ENCODE measurements around the gene LRRC3C.

LRRC3C gene

DNA sequence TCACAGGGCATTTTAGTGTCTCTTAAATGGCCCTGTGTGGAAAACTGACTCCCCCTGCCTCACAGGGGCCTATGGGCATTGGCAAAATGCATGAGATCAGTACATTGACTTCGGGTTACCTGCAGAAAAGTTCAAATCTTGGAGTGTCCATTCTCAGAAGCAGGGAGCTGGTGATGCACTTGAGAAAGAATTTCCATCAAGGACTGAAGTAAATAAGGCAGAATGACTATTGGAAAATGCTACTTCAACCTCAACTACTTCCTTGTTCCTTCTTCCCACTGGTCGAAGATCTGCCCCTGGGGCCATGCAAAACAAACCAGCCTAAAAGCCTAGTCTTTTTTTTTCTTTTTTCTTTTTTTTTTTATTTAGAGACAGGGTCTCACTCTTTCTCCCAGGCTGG, 21.5 kb downstream of the LRRC3C start:
- TF ChIP-seq GATA1 (IDR thresholded peaks at IDR 0.05; ENCODE audit: low read depth, low read length) (no peak), POLR2A (IDR thresholded peaks at IDR 0.05; ENCODE audit: low read length) (no peak)
- no peak for DNase-seq

GRCh38 chr17:39950871-39951348, 23.4 kb downstream of the LRRC3C start:
- TF ChIP-seq GATA1 (IDR thresholded peaks at IDR 0.05; ENCODE audit: low read depth, low read length) (no peak), POLR2A (IDR thresholded peaks at IDR 0.05; ENCODE audit: low read length) (no peak)

GRCh38 chr17:39951924-39952679, 24.6 kb downstream of the LRRC3C start:
- DNase-seq = peak in 1 of 2 experiments; percentile 30
- TF ChIP-seq POLR2A (IDR thresholded peaks at IDR 0.05; ENCODE audit: low read length) (no peak), GATA1 (IDR thresholded peaks at IDR 0.05; ENCODE audit: low read depth, low read length) (no peak)

More at GRCh38 chr17:39950871-39951348, 23.4 kb downstream of the LRRC3C start:
- no peak for DNase-seq

DNA sequence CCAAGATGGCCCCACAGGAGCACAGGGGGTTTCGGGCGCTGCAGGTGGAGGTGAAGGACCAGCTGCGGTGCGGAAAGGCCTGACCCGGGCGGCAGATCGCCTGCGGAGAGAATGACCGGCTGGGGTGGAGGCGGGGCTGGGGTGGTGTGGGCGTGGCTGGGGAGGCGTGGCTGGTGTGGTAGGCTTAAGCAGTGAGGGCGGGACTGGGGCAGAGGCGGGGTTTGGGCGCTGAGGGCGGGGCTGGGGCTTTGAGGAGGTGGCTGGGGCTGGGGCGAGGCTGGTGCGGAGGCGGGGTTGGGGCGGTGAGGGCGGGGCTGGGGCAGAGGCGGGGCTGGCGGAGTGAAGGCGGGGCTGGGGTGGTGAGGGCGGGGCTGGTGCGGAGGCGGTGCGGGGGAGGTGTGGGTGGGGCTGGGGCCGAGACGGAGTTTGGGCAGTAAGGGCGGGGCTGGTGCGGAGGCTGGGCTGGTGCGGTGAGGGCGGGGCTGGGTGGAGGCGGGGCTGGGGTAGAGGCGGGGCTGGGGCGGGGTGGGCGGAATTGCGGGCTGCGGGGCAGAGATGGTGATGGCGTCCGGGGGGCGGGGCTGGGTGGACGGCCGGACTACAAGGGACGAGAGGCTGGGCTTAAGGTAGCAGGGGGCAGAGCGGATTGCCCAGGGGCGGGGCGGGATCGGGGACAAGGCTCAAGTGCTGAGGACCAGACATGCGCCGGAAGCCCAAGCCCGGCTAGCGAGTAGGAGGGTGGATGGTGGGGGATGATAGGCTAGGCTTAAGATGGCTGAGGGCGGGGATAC, 25.3 kb downstream of the LRRC3C start:
- peak; percentile 97 to 98 for DNase-seq
- TF ChIP-seq GATA1 (IDR thresholded peaks at IDR 0.05; ENCODE audit: low read depth, low read length) = no peak
- no peak for TF ChIP-seq POLR2A (IDR thresholded peaks at IDR 0.05; ENCODE audit: low read length)

- no peak for DNase-seq
- TF ChIP-seq POLR2A (IDR thresholded peaks at IDR 0.05; ENCODE audit: low read length) = no peak
- no peak for TF ChIP-seq GATA1 (IDR thresholded peaks at IDR 0.05; ENCODE audit: low read depth, low read length)
Observed at GRCh38 chr17:39953471-39953888, 25.9 kb downstream of the LRRC3C start.

- no peak for DNase-seq
- no peak for TF ChIP-seq POLR2A (IDR thresholded peaks at IDR 0.05; ENCODE audit: low read length)
- no peak for TF ChIP-seq GATA1 (IDR thresholded peaks at IDR 0.05; ENCODE audit: low read depth, low read length)
Observed at GRCh38 chr17:39954876-39955275, 27.3 kb downstream of the LRRC3C start.

GRCh38 chr17:39955726-39956225, 28.2 kb downstream of the LRRC3C start:
- no peak for TF ChIP-seq POLR2A (IDR thresholded peaks at IDR 0.05; ENCODE audit: low read length)
- TF ChIP-seq GATA1 (IDR thresholded peaks at IDR 0.05; ENCODE audit: low read depth, low read length) = no peak
- DNase-seq = peak; percentile 18 to 67

DNA sequence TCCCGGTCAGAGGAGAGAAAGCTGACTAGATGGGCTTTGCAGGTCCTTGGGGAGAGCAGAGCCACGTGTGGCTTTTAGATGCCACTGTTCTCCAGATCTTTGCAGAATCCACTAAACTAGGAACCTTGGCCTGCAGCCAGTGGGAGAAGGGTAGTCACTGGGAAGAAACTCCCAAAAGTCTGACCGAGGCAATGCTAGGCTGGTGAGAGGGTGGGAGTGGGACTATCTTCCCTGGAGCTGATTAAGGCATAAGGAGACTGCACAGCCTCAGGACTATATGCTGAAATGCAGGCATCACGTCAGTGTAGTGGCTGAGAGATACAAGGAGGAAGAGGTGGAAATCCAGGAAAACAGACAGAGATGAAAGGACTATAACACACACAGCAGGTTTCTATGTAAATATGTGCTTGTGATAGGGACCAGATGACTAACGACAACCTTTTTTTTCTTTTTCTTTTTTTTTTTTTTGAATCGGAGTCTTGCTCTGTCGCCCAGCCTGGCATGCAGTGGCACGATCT, 33.1 kb downstream of the LRRC3C start:
- TF ChIP-seq POLR2A (IDR thresholded peaks at IDR 0.05; ENCODE audit: low read length) = no peak
- no peak for TF ChIP-seq GATA1 (IDR thresholded peaks at IDR 0.05; ENCODE audit: low read depth, low read length)
- DNase-seq = no peak

- no peak for DNase-seq
- TF ChIP-seq GATA1 (IDR thresholded peaks at IDR 0.05; ENCODE audit: low read depth, low read length) = no peak
- TF ChIP-seq POLR2A (IDR thresholded peaks at IDR 0.05; ENCODE audit: low read length) = no peak
Observed at GRCh38 chr17:39962642-39963220, 35.2 kb downstream of the LRRC3C start, which contains the start of gene GSDMA. Gene GSDMA, plus strand, starts transcription at chr17:39963004. Its CDS starts 2,684 bp downstream, at chr17:39965688.

- TF ChIP-seq GATA1 (IDR thresholded peaks at IDR 0.05; ENCODE audit: low read depth, low read length) (no peak), POLR2A (IDR thresholded peaks at IDR 0.05; ENCODE audit: low read length) (no peak)
- no peak for DNase-seq
Observed at GRCh38 chr17:39963829-39964228, 36.3 kb downstream of the LRRC3C start.

DNA sequence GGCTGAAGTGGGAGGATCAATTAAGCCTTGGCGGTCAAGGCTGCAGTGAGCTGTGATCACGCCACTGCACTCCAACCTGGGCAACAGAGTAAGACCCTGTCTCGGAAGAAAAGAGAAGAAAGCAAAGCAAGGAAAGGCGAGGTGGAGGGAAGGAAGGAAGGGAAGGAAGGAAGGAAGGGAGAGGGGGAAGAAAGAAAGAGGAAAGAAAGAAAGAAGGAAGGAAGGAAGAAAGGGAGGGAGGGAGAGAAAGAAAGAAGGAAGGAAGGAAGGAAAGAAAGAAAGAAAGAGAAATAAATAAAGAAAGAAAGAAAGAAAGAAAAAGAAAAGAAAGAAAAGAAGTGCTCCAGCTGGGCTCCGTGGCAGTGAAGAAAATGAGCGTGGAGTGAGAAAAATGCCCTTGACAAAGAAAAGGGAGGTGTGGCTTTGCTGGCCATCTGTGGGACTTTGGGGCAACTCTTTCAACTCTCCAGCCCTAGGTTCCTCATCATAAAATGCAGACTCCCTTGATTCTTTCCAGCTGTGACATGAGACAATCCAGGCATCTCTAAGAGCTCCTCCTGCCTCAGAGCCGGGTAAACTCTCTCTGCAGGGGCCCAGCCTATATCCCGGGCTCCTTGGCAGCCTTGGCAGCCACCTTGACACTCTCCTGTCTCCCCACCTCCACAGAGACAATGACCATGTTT, 37.6 kb downstream of the LRRC3C start:
- no peak for DNase-seq
- TF ChIP-seq GATA1 (IDR thresholded peaks at IDR 0.05; ENCODE audit: low read depth, low read length) (no peak), POLR2A (IDR thresholded peaks at IDR 0.05; ENCODE audit: low read length) (no peak)

DNA sequence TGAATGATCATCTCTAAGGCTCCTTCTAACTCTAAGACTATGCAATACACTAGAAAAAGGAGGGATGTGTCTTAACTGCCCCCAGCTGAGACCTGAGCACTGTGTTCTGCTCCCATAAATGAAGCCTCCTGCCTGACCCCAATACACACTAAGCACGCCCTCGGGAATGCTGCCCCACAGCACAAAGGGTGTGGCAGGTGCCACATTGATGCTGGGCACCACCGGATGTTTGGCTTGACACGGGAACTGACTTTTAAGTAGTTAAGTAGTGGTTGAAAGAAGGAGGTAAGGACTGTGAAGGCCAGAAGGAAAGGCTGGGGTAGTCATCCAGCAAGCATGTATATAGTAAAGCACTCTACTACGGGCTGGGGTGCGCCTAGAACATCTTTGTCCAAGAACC, 39.2 kb downstream of the LRRC3C start:
- DNase-seq = no peak
- TF ChIP-seq POLR2A (IDR thresholded peaks at IDR 0.05; ENCODE audit: low read length) (no peak), GATA1 (IDR thresholded peaks at IDR 0.05; ENCODE audit: low read depth, low read length) (no peak)

DNA sequence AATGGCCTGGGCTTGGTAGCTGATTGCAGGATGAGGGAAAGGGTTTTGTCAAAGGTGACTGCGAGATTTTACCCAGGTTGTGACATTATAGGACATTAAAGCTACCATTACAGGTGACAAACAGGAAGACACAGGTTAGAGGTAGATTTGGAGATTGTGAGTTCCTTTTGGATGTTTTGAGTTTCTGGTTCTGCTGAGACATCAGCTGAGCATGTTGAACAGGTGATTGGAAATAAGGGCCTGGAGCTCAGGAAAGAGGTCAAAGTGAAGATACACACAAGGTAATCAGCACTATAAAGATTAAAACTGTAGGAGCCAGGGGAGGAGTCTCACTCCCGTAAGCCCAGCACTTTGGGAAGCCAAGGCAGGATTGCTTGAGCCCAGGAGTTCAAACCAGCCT, 41.2 kb downstream of the LRRC3C start:
- DNase-seq = no peak
- no peak for TF ChIP-seq GATA1 (IDR thresholded peaks at IDR 0.05; ENCODE audit: low read depth, low read length)
- no peak for TF ChIP-seq POLR2A (IDR thresholded peaks at IDR 0.05; ENCODE audit: low read length)

Measured in erythroblast (primary cell).